Trophoblast cell (in vitro differentiated cells and primary cell): ENCODE data around the gene SFSWAP.

ENCODE experiments used
- DNase-seq, 2 donors: peaks; one replicate each; pipeline ENCODE4 v3.0.0-alpha.2; 2016
- H2AFZ ChIP-seq: 2 replicates; pipeline ENCODE4 v1.6.1; 2013; ENCODE audit warnings: low read length, moderate library complexity, mild to moderate bottlenecking; ENCODE audit not compliant: insufficient read depth, poor library complexity
- H2AK5ac ChIP-seq: 2 replicates; pipeline ENCODE4 v1.6.1; 2013; ENCODE audit warnings: mild to moderate bottlenecking, low read length
- H2BK120ac ChIP-seq: 2 replicates; pipeline ENCODE4 v1.6.1; 2013; ENCODE audit warnings: low read length, mild to moderate bottlenecking, moderate library complexity; ENCODE audit not compliant: insufficient read depth, poor library complexity
- H2BK12ac ChIP-seq: 2 replicates; pipeline ENCODE4 v1.6.1; 2013; ENCODE audit warnings: mild to moderate bottlenecking, low read length, moderate library complexity
- H2BK5ac ChIP-seq: 2 replicates; pipeline ENCODE4 v1.6.1; 2013; ENCODE audit warnings: low read length, low read depth, moderate library complexity, mild to moderate bottlenecking; ENCODE audit not compliant: poor library complexity
- H3K14ac ChIP-seq: 2 replicates; pipeline ENCODE4 v1.6.1; 2013; ENCODE audit warnings: mild to moderate bottlenecking, low read length
- H3K18ac ChIP-seq: 2 replicates; pipeline ENCODE4 v1.6.1; 2013; ENCODE audit warnings: mild to moderate bottlenecking, low read length
- H3K23ac ChIP-seq: 2 replicates; pipeline ENCODE4 v1.6.1; 2013; ENCODE audit warnings: low read length
- H3K27ac ChIP-seq: 2 replicates; pipeline ENCODE4 v1.5.1; 2013; ENCODE audit warnings: low read depth, mild to moderate bottlenecking, inconsistent platforms, low read length, moderate library complexity
- H3K27me3 ChIP-seq: 2 replicates; pipeline ENCODE4 v1.6.1; 2013; ENCODE audit warnings: inconsistent platforms, mild to moderate bottlenecking, low read length, moderate library complexity; ENCODE audit not compliant: insufficient read depth
- H3K36me3 ChIP-seq, 2 experiments: 1 replicate in 1 of 2; 2 replicates in 1 of 2; pipeline ENCODE4 v1.6.1; 2013; ENCODE audit warnings: low read length in 2 of 2, mild to moderate bottlenecking in 2 of 2, moderate library complexity in 1 of 2; ENCODE audit not compliant: insufficient read depth in 2 of 2, control insufficient read depth in 1 of 2
- H3K4ac ChIP-seq: 2 replicates; pipeline ENCODE4 v1.6.1; 2013; ENCODE audit warnings: low read depth, mild to moderate bottlenecking, low read length, moderate library complexity
- H3K4me1 ChIP-seq, 2 experiments: 1 replicate in 1 of 2; 2 replicates in 1 of 2; pipeline ENCODE4 v1.6.1; 2013; ENCODE audit warnings: low read length in 2 of 2, mild to moderate bottlenecking in 2 of 2, moderate library complexity in 1 of 2; ENCODE audit not compliant: insufficient read depth in 2 of 2, control insufficient read depth in 1 of 2
- H3K4me2 ChIP-seq: 2 replicates; pipeline ENCODE4 v1.6.1; 2013; ENCODE audit warnings: inconsistent platforms, mild to moderate bottlenecking, low read length, moderate library complexity
- H3K4me3 ChIP-seq: 2 replicates; pipeline ENCODE4 v1.5.1; 2013; ENCODE audit warnings: mild to moderate bottlenecking, low read depth, low read length, inconsistent platforms
- H3K79me1 ChIP-seq: one replicate; pipeline ENCODE4 v1.6.1; 2013; ENCODE audit warnings: low read length
- H3K79me2 ChIP-seq: 2 replicates; pipeline ENCODE4 v1.6.1; 2013; ENCODE audit warnings: low read length, mild to moderate bottlenecking; ENCODE audit not compliant: control insufficient read depth, insufficient read depth, poor library complexity
- H3K9ac ChIP-seq: 2 replicates; pipeline ENCODE4 v1.6.1; 2013; ENCODE audit warnings: mild to moderate bottlenecking, low read length
- H3K9me3 ChIP-seq: 2 replicates; pipeline ENCODE4 v1.6.1; 2013; ENCODE audit warnings: low read depth, mild to moderate bottlenecking, control low read depth, inconsistent platforms, low read length; ENCODE audit not compliant: insufficient read depth
- H4K12ac ChIP-seq: 2 replicates; pipeline ENCODE4 v1.6.1; 2013; ENCODE audit warnings: low read depth, mild to moderate bottlenecking, low read length, moderate library complexity
- H4K8ac ChIP-seq: 2 replicates; pipeline ENCODE4 v1.6.1; 2013; ENCODE audit warnings: low read depth, mild to moderate bottlenecking, low read length, moderate library complexity
- H4K91ac ChIP-seq: one replicate; pipeline ENCODE4 v1.6.1; 2013; ENCODE audit warnings: low read depth, mild to moderate bottlenecking, low read length, moderate library complexity
- WGBS: extraction: QIAGEN DNeasy Blood & Tissue Kit; methylation state at CpG from one replicate; pipeline ENCODE4 v1.1.7; 2013; ENCODE audit warnings: missing lambda C conversion rate; ENCODE audit not compliant: insufficient read length, insufficient coverage; ENCODE audit errors: extremely low coverage; 5-methylcytosine and 5-hydroxymethylcytosine counted together

The SFSWAP gene

DNA sequence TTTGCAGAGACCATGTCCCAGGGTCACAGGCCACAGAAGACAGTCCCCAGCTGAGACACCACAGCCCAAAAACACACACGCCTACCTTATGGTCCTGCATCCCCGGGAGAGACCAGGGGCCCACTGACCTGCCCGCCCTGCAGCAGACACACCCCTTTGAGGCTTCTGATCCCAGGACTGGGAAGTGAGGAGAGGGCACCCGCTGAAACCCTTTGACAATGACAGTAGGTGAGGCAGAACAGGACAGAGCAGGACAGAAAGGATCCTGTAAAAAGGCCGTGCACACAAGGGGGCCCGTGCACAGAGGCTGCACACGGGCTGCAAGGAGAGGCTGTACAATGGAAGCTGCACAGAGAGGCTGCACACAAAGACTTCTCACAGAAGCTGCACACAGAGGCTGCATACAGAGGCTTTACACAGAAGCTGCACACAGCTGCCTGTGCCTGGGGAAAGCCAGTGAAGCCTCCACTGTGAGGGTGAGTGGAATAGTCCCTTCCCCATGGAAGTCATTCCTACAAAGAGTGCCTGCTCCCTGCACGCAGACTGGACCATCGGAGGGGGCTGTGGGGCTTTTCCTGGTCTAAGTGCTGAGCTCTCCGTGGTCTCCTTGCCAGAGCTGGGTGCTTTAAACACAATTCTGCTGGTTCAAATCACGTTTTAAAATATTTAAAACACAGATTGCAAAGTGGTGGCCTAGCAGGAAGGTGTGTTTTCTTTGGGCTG lies 16.6 kb upstream of the SFSWAP start:
- WGBS: no CpG with 5 or more reads among the region's 11 CpGs

GRCh38 chr12:131695968-131696367 lies 14.9 kb upstream of the SFSWAP start:
- Histone ChIP-seq H3K4me2 (no peak overlapping the region), H3K79me1 (no peaks in the 10 kb centered on the region), H3K27ac (no peak overlapping the region), H2BK5ac (no peak overlapping the region), H4K91ac (no peak overlapping the region), H4K12ac (no peak overlapping the region), H2AK5ac (no peak overlapping the region), H3K4ac (no peak overlapping the region), H3K4me3 (no peak overlapping the region), H2AFZ (no peak overlapping the region), H3K9me3 (peaks cover 5% of the 10 kb centered on the region), H3K36me3 (no peaks in the 10 kb centered on the region), H3K23ac (no peak overlapping the region), H3K4me1 (no peaks in the 10 kb centered on the region), H3K14ac (no peak overlapping the region), H4K8ac (no peak overlapping the region), H3K27me3 (no peaks in the 10 kb centered on the region), H2BK12ac (no peak overlapping the region), H3K18ac (no peak overlapping the region), H2BK120ac (no peak overlapping the region), H3K79me2 (no peaks in the 10 kb centered on the region), H3K9ac (no peak overlapping the region)
- DNase-seq: no peak
- no CpG with 5 or more reads among the region's 16 CpGs for WGBS

More for the DNA sequence above, 16.6 kb upstream of the SFSWAP start:
- no peak overlapping the region for H3K18ac ChIP-seq
- H4K91ac ChIP-seq: no peak overlapping the region
- no peak for DNase-seq
- no peak overlapping the region for H2BK5ac ChIP-seq
- no peaks in the 10 kb centered on the region for H3K4me1 ChIP-seq
- no peak overlapping the region for H3K4me2 ChIP-seq
- H3K9me3 ChIP-seq: peaks cover 7% of the 10 kb centered on the region
- no peaks in the 10 kb centered on the region for H3K27me3 ChIP-seq
- H2BK12ac ChIP-seq: no peak overlapping the region
- no peak overlapping the region for H4K8ac ChIP-seq
- H2AFZ ChIP-seq: no peak overlapping the region
- H3K14ac ChIP-seq: no peak overlapping the region
- H2BK120ac ChIP-seq: no peak overlapping the region
- H3K79me2 ChIP-seq: no peaks in the 10 kb centered on the region
- H3K27ac ChIP-seq: no peak overlapping the region
- H3K4me3 ChIP-seq: no peak overlapping the region
- no peak overlapping the region for H3K4ac ChIP-seq
- no peak overlapping the region for H2AK5ac ChIP-seq
- no peak overlapping the region for H3K23ac ChIP-seq
- no peaks in the 10 kb centered on the region for H3K79me1 ChIP-seq
- no peak overlapping the region for H4K12ac ChIP-seq
- no peak overlapping the region for H3K9ac ChIP-seq
- H3K36me3 ChIP-seq: no peaks in the 10 kb centered on the region

GRCh38 chr12:131698286-131698685 lies 12.6 kb upstream of the SFSWAP start:
- Histone ChIP-seq H3K9ac (no peak overlapping the region), H3K14ac (no peak overlapping the region), H2BK5ac (no peak overlapping the region), H3K18ac (no peak overlapping the region), H3K27ac (no peak overlapping the region), H2BK12ac (no peak overlapping the region), H3K36me3 (no peaks in the 10 kb centered on the region), H3K27me3 (no peaks in the 10 kb centered on the region), H2AFZ (no peak overlapping the region), H3K79me2 (no peaks in the 10 kb centered on the region), H3K9me3 (peaks cover 12% of the 10 kb centered on the region), H3K4me1 (no peaks in the 10 kb centered on the region), H3K79me1 (no peaks in the 10 kb centered on the region), H2AK5ac (no peak overlapping the region), H3K4me3 (no peak overlapping the region), H4K8ac (no peak overlapping the region), H4K91ac (no peak overlapping the region), H3K4ac (no peak overlapping the region), H3K4me2 (no peak overlapping the region), H2BK120ac (no peak overlapping the region), H3K23ac (no peak overlapping the region), H4K12ac (no peak overlapping the region)
- WGBS: no CpG with 5 or more reads among the region's 12 CpGs
- DNase-seq: no peak

DNA sequence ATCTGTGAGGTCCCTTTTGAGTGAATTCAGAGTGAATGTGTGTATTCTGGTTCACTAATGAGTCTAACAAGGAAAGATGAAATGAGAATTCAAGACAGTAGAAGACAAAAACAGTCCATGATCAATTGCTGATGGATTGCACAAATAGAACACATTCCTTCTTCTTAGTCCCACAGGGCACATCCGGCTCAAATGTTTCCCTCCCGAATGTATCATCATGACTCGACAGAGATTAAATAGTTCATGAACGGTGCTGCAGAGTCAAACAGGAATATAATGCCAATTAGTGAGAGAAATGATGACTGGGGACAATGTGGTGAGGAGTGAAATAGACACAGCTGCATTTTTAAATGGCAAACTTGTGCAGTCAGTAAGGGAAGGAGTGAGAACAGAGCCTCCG lies 11.5 kb upstream of the SFSWAP start:
- Histone ChIP-seq H3K4me1 (no peaks in the 10 kb centered on the region), H3K79me2 (no peaks in the 10 kb centered on the region), H4K12ac (no peak overlapping the region), H3K27me3 (no peaks in the 10 kb centered on the region), H2AK5ac (no peak overlapping the region), H3K4me2 (no peak overlapping the region), H3K9me3 (peaks cover 9% of the 10 kb centered on the region), H3K4ac (no peak overlapping the region), H2BK120ac (no peak overlapping the region), H3K14ac (no peak overlapping the region), H2BK12ac (no peak overlapping the region), H3K27ac (no peak overlapping the region), H3K4me3 (no peak overlapping the region), H2AFZ (no peak overlapping the region), H3K18ac (no peak overlapping the region), H3K79me1 (no peaks in the 10 kb centered on the region), H3K9ac (no peak overlapping the region), H4K91ac (no peak overlapping the region), H3K36me3 (no peaks in the 10 kb centered on the region), H4K8ac (no peak overlapping the region), H3K23ac (no peak overlapping the region), H2BK5ac (no peak overlapping the region)
- WGBS: no CpG with 5 or more reads among the region's 5 CpGs
- no peak for DNase-seq
